Caco-2 (cell line): ENCODE measurements around the gene ROPN1L. TPM values are rescaled to one million over a fixed set of nuclear protein-coding genes. Genes with fewer than 3 reads are reported as not detected.

Experiments used
- BruUV-seq: library from RNA; stranded (reverse); fragments of 400-500 nt; replicated peaks from 2 replicates; lab custom pipeline; 2021; lab: Mats Ljungman, UMichigan
- CTCF ChIA-PET: fragments of 300-600 bp; sonication (Branson Sonifier 250); formaldehyde crosslinking; loops from one replicate; lab custom pipeline; 2022; ENCODE audit warnings: antibody characterized with exemption; lab: Charles Lee
- POLR2A ChIA-PET: fragments of 300-600 bp; sonication (Branson Sonifier 250); formaldehyde crosslinking; loops from one replicate; lab custom pipeline; 2022; ENCODE audit warnings: antibody characterized with exemption; lab: Charles Lee
- DNase-seq, 2 experiments: peaks; one replicate each; pipeline versions ENCODE4 v3.0.0 to v3.0.0-alpha.2; 2020 to 2022
- H3K27me3 ChIP-seq: replicated peaks from 2 replicates; pipeline ENCODE4 v1.6.0; 2011; ENCODE audit warnings: low read length; ENCODE audit not compliant: control insufficient read depth, insufficient read depth
- H3K36me3 ChIP-seq: 2 replicates; pipeline ENCODE4 v1.5.1; 2011; ENCODE audit warnings: low read length; ENCODE audit not compliant: control insufficient read depth, insufficient read depth
- H3K4me1 ChIP-seq: fragments of 250-450 bp; sonication (Bioruptor Pico); 2 replicates; pipeline ENCODE4 v1.5.1; 2020; ENCODE audit warnings: mild to moderate bottlenecking
- H3K4me3 ChIP-seq: 2 replicates; pipeline ENCODE4 v1.5.1; 2011; ENCODE audit warnings: low read depth, mild to moderate bottlenecking, control low read depth, low read length
- H3K9me3 ChIP-seq: fragments of 250-450 bp; sonication (Bioruptor Pico); 2 replicates; pipeline ENCODE4 v1.5.1; 2020; ENCODE audit warnings: mild to moderate bottlenecking, moderate library complexity
- H3K27ac Mint-ChIP-seq: one replicate; pipeline ENCODE4 v1.8.0; 2022; ENCODE audit warnings: mixed read lengths; ENCODE audit not compliant: unreplicated experiment
- H3K27me3 Mint-ChIP-seq: one replicate; pipeline ENCODE4 v1.8.0; 2022; ENCODE audit warnings: mixed read lengths; ENCODE audit not compliant: insufficient read depth, unreplicated experiment
- H3K36me3 Mint-ChIP-seq: one replicate; pipeline ENCODE4 v1.8.0; 2022; ENCODE audit warnings: mild to moderate bottlenecking, mixed read lengths; ENCODE audit not compliant: insufficient read depth, unreplicated experiment
- H3K4me1 Mint-ChIP-seq: one replicate; pipeline ENCODE4 v1.8.0; 2022; ENCODE audit warnings: low read depth, mixed read lengths; ENCODE audit not compliant: unreplicated experiment
- H3K4me3 Mint-ChIP-seq: one replicate; pipeline ENCODE4 v1.8.0; 2022; ENCODE audit warnings: mild to moderate bottlenecking, moderate library complexity, mixed read lengths; ENCODE audit not compliant: unreplicated experiment
- H3K9me3 Mint-ChIP-seq: one replicate; pipeline ENCODE4 v1.8.0; 2022; ENCODE audit warnings: mixed read lengths; ENCODE audit not compliant: unreplicated experiment
- intact Hi-C: fragments of 100-400 bp; cut with micrococcal nuclease; formaldehyde crosslinking; loops from one replicate; pipeline ENCODE4 v1.10.0; 2022; ENCODE audit not compliant: unreplicated experiment
- total RNA-seq: library from RNA; stranded (reverse); gene quantifications from 2 replicates; pipeline ENCODE4 v1.2.3, GENCODE V29; 2022
- TF ChIP-seq, protein P1 (sequence below), 2 experiments: fragments of 200-600 bp in 1 of 2; IDR thresholded peaks; 1 replicate in 1 of 2; 2 replicates in 1 of 2; pipeline versions ENCODE4 v1.5.1 to v1.8.0; 2011 to 2022; ENCODE audit warnings: antibody characterized with exemption in 1 of 2, control low read depth in 1 of 2, inconsistent platforms in 1 of 2, low read depth in 1 of 2, low read length in 1 of 2, mild to moderate bottlenecking in 1 of 2, moderate library complexity in 1 of 2; ENCODE audit not compliant: insufficient read depth in 1 of 2, severe bottlenecking in 1 of 2, unreplicated experiment in 1 of 2

Gene ROPN1L
- total RNA-seq, 1 experiment from 2014 or later: 0.48 TPM

DNA sequence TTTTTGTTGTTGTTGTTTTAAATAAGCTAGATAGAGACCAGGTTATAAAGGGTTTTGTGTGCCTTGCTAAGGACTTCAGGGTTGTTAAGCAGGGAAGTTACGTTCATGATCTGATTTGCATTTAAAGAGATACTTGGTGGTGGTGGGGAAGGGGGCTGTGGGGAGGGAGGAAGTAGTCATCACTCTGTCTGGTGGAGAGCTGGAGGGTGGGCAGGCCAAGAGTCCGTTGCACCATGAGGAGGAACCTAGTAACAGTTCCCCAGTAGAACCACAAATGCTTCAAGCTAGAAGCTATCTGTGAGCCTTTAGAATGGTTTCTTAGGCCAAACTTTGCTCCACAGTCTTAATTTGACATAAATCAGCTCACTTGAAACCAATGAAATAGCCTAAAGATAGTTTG lies 18.7 kb upstream of the ROPN1L start:
- Mint-ChIP-seq H3K27ac (no peak overlapping the region), H3K27me3 (no peaks in the 10 kb centered on the region), H3K4me3 (no peak overlapping the region), H3K36me3 (peaks cover 90% of the 10 kb centered on the region), H3K4me1 (no peaks in the 10 kb centered on the region), H3K9me3 (no peaks in the 10 kb centered on the region)
- no peak for DNase-seq
- ChIA-PET POLR2A (no interaction called here), CTCF (interaction anchor here (1.1 kb wide), 1 partner anchor 205 kb away, joined by 4 read pairs; no protein-coding TSS in a partner anchor)
- TF ChIP-seq, protein P1, sequence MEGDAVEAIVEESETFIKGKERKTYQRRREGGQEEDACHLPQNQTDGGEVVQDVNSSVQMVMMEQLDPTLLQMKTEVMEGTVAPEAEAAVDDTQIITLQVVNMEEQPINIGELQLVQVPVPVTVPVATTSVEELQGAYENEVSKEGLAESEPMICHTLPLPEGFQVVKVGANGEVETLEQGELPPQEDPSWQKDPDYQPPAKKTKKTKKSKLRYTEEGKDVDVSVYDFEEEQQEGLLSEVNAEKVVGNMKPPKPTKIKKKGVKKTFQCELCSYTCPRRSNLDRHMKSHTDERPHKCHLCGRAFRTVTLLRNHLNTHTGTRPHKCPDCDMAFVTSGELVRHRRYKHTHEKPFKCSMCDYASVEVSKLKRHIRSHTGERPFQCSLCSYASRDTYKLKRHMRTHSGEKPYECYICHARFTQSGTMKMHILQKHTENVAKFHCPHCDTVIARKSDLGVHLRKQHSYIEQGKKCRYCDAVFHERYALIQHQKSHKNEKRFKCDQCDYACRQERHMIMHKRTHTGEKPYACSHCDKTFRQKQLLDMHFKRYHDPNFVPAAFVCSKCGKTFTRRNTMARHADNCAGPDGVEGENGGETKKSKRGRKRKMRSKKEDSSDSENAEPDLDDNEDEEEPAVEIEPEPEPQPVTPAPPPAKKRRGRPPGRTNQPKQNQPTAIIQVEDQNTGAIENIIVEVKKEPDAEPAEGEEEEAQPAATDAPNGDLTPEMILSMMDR (IDR thresholded peaks at IDR 0.05; ENCODE audit: insufficient read depth in 1 of 2, low read depth in 1 of 2, low read length in 1 of 2, severe bottlenecking in 1 of 2, unreplicated experiment in 1 of 2): no peak
- Histone ChIP-seq H3K27me3 (no peaks in the 10 kb centered on the region), H3K4me1 (no peaks in the 10 kb centered on the region), H3K9me3 (no peaks in the 10 kb centered on the region), H3K36me3 (peaks cover 14% of the 10 kb centered on the region), H3K4me3 (no peak overlapping the region)
- BruUV-seq: no TSS peak
- intact Hi-C loops: no loop called here

DNA sequence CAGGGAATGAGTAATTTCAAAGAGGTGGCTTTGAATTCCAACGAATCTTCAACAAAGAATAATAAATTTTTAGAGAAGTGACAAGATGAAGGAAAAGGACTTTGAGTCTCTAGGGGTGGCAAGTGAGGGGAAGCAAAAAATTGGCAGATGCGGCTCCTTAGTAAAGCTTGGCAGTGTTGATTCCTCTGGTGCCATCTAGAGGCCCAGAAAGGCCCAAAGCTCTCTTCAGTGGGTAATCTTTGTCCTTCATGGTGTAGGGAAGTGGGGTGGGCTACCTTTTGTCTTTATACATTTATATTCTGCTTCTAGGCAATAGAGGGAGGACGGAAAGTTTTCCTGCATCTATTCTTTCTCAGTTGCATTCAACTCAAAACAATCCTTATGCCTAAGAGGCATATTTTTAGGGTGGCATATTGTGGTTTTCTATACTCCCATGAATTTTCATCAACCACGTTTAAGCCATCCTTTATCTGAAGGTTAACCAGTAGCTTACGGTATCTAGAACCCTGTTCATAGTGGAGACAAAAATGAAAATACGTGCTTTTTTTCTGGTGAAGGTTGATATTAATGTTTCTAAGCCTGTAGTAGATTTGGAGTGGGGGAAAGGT lies 17.5 kb upstream of the ROPN1L start:
- ChIA-PET CTCF (interaction anchor here (1.1 kb wide), 1 partner anchor 204 kb away, joined by 4 read pairs; no protein-coding TSS in a partner anchor), POLR2A (no interaction called here)
- intact Hi-C loops: loop anchor here (1.0 kb wide), 1 partner anchor 140 kb away; no protein-coding TSS in a partner anchor
- H3K27ac Mint-ChIP-seq: no peak overlapping the region
- no peaks in the 10 kb centered on the region for H3K27me3 Mint-ChIP-seq
- H3K4me1 Mint-ChIP-seq: no peaks in the 10 kb centered on the region
- H3K36me3 Mint-ChIP-seq: peaks cover 93% of the 10 kb centered on the region
- H3K4me1 ChIP-seq: no peaks in the 10 kb centered on the region
- no peaks in the 10 kb centered on the region for H3K9me3 ChIP-seq
- H3K36me3 ChIP-seq: peaks cover 14% of the 10 kb centered on the region
- TF ChIP-seq, protein P1 (IDR thresholded peaks at IDR 0.05; ENCODE audit: insufficient read depth in 1 of 2, low read depth in 1 of 2, low read length in 1 of 2, severe bottlenecking in 1 of 2, unreplicated experiment in 1 of 2): peak; percentile 43 to 54
- H3K4me3 ChIP-seq: no peak overlapping the region
- no peak overlapping the region for H3K4me3 Mint-ChIP-seq
- no peaks in the 10 kb centered on the region for H3K27me3 ChIP-seq
- H3K9me3 Mint-ChIP-seq: no peaks in the 10 kb centered on the region
- BruUV-seq: no TSS peak
- peak in 1 of 2 experiments; percentile 25 for DNase-seq

DNA sequence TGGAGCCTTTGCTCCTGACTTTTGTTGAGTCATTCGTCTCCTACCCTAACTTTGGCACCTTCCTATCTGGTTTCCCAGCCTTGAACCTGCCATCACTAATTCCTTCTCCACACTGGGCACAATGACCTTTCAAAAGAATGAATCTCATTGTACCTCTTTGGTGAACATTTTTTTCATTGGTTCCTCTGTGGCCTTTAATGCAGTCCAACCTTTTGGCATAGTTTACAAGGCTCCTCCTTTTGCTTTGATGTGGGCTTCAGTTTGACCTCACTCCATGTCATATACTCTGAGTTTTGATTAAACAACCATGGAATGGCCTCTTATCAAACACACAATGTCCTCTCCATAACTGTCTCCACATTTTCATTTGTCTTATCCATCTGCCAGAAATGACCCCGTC lies 14.5 kb upstream of the ROPN1L start:
- no peak overlapping the region for H3K4me3 ChIP-seq
- TF ChIP-seq, protein P1 (IDR thresholded peaks at IDR 0.05; ENCODE audit: insufficient read depth in 1 of 2, low read depth in 1 of 2, low read length in 1 of 2, severe bottlenecking in 1 of 2, unreplicated experiment in 1 of 2): no peak
- H3K27ac Mint-ChIP-seq: no peak overlapping the region
- no peaks in the 10 kb centered on the region for H3K9me3 Mint-ChIP-seq
- ChIA-PET POLR2A (no interaction called here), CTCF (no interaction called here)
- DNase-seq: no peak
- peaks cover 8% of the 10 kb centered on the region for H3K36me3 ChIP-seq
- no peaks in the 10 kb centered on the region for H3K27me3 ChIP-seq
- H3K9me3 ChIP-seq: no peaks in the 10 kb centered on the region
- peaks cover 6% of the 10 kb centered on the region for H3K4me1 Mint-ChIP-seq
- peaks cover 89% of the 10 kb centered on the region for H3K36me3 Mint-ChIP-seq
- intact Hi-C loops: no loop called here
- no peaks in the 10 kb centered on the region for H3K27me3 Mint-ChIP-seq
- no peak overlapping the region for H3K4me3 Mint-ChIP-seq
- no peaks in the 10 kb centered on the region for H3K4me1 ChIP-seq
- BruUV-seq: no TSS peak
